ENCODE data around the gene HSPBAP1.
"Not testable (repeated sequence)": the region's sequence is repeated elsewhere in the genome, so short reads cannot be mapped to it uniquely, and the experiment has no call there.

HSPBAP1 gene

DNA sequence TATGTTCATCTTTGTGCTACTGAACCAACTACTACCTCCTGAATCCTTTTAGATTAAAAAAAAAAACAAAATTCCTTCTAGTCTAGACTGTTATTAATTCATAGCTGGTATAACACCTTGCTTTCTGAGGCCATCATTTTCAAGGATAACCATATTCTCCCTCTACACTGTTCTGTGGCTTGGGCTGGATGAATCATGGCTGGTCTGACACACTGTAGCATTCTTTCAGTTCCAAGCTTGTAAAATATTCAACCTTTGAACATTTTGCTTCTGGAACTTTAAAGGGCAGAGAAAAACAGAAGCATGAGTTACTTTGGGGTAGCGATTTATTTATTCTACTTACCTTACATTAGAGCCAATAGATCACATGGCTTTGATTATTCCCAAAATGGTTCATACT lies 7.6 kb downstream of the HSPBAP1 start:
- DNase-seq: no peak

DNA sequence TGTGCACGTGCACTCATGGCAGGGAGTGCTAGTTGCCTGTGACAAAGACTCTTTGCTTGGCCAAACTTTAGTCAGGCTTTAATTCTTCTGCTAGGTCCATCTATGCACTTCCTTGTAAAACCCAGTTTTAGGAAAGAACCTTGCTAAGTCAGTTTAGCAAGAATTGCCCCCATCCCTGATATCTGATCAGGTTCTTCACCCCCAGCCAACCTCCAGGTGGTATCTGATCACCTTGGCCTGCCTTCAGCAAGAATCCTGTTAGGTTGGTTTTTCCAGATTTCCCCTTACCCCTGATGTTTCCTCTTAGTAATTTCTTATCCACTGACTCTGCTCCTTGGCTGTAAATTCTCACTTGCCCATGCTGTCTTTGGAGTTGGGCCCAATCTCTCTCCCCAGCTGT lies 8.4 kb downstream of the HSPBAP1 start:
- DNase-seq: no peak

DNA sequence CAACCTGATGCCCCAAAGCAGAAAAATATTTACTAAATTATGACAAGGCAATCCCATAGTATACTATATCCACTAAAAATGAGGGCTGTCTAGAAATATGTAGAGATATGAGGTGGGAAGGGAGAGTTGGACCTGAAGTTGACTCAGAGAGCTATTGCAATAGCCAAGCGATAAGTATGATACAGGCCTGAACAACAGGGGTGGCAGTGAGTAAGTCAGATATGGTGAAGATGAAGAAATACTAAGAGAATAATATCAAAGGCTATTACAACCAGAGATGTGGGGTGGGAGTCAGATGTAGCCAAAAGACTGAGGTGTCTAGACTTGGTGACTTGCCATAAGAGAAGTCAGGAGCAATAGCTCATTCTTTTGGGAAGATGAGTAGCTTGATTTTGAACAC lies 9.2 kb downstream of the HSPBAP1 start:
- no peak for DNase-seq

DNA sequence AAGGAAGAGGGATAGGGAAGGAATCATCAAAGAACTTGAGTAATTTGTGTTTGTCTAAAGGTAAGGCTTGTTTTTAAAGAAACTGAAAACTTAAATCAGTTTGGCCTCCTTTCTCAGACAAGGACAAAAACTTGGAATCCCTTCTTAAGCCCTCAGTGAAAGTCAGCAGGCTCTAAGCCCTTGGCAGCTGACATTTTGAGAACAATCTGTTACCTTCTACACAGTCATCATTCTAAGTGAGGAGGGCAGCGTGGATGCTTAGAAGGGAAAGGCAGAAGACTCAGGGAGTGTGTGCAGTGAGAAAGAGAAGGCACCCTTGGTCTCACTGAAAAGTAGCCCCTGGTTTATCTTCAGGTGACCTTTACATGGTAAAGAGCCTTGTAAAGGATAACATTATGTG lies 10.8 kb downstream of the HSPBAP1 start:
- DNase-seq: no peak

DNA sequence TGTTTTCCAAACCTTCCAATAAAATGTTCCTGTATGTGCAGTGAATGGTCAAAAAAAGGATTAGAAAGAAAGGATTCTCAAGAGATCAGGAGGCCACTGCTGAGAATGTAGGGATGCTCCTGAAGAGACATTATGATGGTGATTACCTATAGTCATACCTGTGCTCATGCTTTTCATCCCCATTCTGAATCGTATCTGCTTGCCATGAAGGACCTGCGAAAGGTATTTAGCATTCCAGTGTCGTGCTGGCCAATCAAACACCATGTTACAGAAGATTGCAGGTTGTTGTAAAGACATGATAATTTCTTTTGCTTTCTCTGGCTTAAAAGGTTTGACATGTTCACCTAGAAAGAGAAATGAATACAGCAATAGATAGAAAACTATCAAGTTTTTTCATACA lies 16.1 kb downstream of the HSPBAP1 start:
- DNase-seq: no peak

DNA sequence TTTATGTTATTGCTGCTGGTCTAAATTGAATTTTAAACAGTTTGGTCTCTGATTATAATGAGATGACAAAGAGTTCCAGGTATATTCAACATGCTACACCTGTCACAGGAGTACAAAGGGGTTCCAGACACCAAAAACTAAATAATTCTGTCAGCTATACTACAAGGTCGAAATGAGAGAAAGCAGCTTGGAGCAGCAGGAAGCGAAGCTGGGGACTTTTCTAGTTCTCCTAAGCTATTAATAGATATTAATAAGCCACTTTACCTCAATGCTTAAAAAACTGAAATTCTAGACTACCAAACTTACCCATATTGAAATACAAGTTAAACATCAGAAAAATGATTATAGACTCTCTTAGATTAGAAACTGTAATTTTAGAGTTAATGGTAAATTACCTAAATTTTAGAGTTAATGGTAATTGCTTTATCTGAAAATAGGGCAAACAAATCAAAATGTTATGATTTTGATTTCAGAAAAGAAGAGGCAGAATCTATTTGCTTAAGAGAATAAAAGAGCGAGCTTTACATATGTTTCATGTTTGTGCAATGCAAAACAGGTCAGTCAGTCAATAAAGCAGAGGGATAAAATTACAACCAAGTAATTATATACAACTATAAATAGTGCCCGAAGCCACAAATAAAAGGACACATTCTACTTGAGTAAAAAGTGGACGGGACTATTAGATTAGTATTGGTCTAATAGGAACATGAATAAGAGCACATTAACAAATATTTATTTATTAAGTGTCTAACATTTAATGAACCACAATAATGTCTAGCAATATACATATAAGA lies 16.8 kb downstream of the HSPBAP1 start:
- DNase-seq: no peak

DNA sequence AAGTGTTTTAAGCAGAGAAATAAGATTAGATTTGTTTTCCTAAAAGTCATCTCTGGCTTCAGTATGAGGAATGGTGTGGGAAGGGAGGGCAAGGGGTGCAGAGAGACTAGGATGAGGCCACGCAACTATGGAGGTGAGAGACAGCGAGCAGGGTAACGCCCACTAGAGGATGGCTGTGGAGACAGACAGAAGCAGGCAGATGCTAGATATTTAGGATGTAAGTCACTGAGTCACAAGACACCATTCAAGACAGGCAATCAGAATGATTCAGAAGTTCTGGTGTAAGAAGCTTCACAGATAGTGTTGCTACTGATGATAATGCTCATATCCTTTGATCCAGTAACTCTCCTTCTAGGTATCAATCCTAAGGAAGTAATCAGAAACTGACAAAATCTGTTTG lies 19.1 kb downstream of the HSPBAP1 start:
- DNase-seq: no peak

DNA sequence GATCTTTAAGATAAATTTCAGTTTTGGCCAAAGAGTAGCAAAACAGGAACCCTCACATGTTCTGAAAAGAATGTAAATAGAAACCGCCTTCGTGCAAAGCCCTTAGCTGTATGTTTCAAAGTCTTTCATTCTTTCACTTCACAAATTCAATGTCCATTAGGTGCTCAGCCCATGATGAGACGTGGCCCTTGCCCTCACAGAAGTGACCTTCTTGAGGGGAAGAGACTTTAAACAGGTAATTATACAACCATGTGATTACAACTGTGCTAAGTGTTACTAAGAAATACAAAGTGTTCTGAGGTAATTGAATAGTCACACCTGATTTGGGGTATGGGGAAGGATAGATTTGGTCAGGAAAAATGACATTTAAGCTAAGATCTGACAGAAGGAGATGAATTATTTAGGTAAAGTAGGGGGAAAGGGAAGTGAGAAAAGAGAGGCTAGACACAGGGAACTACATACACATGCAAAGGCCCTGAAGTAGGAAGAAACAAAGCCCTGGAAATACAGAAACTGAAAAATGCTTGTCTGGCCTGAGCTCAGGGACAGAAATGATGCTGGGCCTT lies 19.6 kb downstream of the HSPBAP1 start:
- no peak for DNase-seq

DNA sequence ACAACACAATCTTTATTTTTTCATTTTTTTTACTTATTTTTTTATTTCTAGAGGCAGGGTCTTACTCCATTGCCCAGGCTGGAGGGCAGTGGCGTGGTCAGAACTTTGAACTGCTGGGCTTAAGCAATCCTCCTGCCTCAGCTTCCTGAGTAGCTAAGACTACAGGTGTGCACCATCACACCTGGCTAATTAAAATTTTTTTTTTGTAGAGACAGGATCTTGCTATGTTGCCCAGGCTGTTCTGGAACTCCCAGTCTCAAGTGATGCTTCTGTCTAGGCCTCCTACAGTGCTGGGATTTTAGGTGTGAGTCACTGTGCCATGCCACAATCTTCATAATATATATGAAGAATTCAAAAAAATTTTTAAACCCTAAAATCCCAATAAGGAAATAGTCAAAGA lies 20.8 kb downstream of the HSPBAP1 start:
- no peak for DNase-seq

DNA sequence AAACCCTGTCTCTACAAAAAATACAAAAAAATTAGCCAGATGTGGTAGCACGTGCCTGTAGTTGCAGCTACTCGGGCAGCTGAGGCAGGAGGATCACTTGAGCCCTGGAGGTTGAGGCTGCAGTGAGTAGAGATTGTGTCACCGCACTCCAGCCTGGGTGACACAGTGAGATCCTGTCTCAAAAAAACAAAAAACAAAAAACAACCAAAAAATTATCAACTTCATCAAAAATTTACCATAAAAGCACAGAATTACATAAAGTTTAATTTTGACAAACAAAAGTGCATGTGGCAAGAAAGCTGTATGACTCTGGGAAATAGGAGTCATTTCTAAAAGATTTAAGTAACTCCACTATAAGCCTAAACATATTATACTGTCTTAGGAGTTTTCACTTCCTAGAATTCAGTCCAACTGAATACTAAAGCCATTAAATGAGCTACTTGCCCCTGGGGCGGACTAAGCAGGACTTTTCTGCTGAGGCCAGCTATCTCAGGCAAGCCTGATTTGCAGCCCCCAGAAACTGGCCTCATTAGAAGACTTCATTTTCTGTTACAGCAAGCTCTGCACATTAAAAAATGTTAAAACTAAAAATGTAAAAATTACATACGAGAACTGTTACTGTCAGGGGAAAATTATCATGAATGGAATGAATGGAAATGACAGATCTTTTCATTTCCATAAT lies 23.0 kb downstream of the HSPBAP1 start:
- no peak for DNase-seq

DNA sequence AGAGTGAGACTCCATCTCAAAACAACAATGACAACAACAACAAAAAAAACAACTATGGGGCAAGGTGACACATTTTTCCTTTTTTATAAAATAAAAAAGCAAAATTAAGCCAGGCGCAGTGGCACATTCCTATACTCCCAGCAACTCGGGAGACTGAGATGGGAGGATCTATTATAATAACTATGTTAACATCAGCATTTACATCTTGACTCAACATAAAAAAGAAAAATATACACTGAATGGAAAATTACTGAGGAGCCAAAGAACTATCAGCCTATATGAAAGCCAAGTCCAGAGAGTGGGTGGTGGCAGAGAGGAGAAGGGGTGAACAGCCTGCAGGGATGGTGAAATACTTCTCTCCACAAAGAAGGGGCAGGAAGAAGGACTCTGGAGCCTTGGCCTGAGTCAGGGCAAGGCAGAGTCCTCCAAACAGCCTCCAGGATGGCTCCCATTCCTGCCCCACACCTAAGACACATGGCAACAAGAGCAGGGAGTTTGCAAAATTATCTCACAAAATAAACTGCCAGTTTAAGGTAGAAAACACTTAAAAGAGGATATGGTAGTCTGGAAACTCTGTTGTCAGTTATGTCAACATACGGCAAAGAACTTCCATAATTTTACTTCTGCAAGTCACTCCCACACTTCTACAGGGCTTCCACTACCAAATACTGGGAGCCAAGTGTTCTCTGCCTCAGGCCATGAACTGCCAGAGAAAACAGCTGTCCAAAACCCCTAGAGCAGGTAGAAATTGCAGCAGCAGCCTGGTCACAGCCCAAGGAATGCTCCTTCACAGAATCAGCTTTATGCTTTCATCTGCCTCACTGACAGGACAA lies 25.9 kb downstream of the HSPBAP1 start:
- DNase-seq: no peak

DNA sequence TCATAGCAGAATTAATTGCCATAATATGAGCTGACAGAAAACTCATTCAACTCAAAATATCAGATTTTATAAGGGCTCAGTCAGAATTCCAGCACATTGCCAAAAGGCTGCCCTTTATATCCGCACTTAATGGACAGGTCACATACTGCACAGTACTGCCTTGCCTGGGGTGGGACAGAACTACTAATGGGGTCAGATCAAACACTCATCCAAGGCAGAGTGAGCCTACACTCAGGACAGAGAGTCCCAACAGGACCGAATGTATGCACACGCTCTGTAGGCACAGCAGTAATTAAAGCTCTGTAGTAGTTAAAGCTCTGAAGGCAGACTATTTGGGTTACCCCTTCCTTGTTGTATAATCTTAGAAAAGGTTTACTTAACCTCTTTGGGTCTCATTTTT lies 27.2 kb downstream of the HSPBAP1 start:
- no peak for DNase-seq

DNA sequence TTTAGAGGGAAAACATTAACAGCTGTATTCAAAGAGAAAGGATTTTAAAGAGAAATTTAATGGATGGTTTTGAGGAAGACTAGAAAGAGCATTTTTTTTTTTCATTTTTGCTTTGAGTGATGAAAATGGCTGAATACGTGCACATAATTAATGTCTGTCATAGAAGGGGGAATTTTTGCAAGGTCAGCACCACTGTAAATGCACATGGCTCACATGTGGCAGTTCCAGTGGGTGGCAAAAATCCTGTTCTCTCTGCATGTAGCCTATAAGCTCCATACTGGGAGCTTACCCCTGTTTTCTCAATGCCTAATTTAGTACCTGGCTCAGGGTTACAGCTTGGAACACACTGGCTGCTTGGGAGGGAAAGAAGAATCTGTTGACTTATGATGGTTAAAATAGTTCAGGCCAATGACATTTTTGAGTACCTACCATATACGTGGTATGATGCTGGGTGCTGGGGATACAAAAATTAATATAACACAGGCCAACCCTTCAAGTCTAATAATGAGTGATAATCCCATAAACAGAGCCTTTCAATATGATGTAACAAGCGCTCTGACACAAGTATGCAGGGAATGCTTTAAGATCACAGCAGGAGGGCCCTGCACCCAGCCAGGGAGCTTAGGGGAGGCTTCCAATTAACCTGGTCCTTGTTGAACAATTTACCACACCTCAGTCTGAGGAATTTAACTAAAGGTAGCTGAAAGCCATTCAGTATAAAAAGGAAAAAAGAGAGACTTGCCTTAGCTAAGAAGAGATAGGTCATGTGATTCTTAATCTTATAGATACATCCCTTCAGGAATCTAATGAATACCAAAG lies 33.0 kb downstream of the HSPBAP1 start:
- DNase-seq: no peak

DNA sequence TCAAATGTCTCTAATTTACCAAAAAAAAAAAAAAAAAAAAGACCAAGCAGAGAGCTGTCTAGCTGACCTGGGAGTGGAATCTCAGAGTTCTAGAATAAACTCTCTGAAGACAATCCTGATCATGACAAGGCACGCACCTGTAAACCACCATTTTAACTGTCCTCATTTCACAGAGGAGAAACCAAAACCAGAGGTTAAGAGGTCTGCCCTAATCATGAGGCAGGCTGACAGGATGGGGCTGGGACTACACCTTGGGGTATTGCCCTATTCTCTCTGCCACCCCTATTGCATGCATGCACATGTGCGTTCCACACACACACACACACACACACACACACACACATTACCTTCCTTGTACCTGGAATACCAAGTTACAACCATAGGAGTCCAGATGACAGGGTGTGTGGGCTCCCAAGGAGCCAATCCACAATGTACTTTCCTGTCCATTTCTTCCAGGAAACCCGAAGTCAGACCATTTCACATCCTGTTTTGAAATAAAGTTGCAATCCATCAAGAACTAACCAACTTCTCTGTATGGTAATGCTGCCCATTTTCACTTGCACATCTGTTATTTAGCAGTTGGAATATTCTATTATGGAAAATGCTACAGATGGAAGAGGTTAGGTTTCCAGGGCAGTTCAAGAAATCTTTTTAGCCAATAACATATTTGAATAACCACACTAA lies 34.6 kb downstream of the HSPBAP1 start:
- DNase-seq: no peak

DNA sequence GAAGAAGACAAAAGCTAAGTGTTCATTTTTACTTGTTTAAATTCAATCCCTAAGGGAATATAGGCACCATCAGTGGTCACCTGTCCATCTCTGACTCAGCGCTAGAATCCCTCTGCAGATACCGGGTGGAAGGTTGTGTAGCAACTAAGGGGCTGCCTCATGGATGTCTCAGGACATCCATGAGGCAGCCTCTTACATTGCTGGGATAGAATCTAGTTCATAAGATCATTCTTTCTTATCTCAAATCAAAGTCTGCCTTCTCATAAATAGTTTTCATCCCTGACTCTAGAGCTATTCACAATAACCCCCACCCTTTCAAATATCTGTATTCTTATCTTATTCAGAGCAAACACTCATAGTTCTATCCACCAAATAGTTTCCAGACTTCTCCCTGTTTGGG lies 38.1 kb downstream of the HSPBAP1 start:
- DNase-seq: no peak

DNA sequence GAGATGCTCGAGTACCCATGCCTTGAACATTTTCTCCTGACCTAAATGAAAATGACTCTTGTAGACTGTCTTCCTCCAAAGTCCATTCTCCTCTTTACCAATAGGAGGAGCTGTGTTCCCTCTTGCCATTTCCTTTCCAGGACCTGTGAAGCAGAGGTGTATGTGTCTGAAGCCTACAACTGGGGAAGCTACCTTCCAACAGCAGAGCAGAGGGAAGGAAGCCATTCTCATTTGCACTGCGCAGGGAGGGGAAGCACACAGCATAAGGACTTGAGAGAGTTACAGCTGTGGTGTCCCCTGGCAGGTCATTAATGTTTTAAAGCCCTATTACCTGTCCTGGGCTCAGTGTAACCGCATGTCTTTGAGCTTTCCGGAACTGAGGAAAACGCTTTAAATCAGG lies 38.7 kb downstream of the HSPBAP1 start:
- DNase-seq: no peak

DNA sequence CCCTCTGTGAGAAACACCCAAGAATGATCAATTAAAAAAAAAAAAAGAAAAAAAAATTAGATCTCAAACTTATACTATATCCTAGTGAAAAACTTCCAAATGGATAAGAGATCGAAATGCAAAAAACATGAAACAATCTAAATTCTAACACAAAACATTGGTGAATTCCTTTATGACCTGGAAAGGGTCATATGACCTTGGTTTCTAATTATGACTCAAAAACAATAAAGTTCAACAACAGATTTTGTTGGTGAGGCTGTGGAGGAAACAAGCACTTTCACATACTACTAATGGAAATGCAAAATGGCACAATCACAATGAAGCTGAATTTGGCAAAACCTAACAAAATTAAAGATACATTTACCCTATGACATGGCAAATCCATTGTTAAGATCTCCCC lies 45.3 kb downstream of the HSPBAP1 start:
- no peak for DNase-seq

DNA sequence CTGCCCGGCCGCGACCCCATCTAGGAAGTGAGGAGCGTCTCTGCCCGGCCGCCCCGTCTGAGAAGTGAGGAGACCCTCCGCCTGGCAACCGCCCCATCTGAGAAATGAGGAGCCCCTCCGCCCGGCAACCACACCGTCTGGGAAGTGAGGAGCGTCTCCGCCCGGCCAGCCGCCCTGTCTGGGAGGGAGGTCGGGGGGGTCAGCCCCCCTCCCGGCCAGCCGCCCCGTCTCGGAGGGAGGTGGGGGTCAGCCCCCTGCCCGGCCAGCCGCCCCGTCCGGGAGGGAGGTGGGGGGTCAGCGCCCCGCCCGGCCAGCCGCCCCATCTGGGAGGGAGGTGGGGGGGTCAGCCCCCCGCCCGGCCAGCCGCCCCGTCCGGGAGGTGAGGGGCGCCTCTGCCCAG lies 46.3 kb downstream of the HSPBAP1 start:
- DNase-seq: not testable (repeated sequence)

DNA sequence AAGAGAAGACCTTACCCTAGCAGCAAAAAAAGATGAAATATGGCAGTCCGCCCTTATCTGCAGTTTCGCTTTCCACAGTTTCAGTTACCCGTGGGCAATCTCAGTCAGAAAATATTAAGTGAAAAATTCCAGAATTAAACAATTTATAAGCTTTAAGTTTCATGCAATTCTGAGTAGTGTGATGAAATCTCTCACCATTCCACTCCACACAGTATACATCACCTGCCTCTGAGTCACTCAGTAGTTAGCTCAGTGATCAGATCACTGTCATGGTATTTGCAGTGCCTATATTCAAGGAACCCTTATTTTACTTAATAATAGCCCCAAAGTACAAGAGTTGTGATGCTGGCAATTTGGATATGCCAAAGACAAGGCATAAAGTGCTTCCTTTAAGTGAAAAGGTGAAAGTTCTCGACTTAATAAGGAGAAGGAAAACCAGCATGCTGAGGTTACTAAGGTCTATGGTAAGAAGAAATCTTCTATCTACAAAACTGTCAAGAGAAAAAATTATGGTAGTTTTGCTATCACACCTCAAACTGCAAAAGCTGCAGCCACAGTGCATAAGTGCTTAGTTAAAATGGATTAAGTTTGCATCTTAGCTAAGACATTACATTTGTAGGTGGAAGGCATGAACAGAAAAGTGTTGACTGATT lies 48.1 kb downstream of the HSPBAP1 start:
- DNase-seq: no peak

DNA sequence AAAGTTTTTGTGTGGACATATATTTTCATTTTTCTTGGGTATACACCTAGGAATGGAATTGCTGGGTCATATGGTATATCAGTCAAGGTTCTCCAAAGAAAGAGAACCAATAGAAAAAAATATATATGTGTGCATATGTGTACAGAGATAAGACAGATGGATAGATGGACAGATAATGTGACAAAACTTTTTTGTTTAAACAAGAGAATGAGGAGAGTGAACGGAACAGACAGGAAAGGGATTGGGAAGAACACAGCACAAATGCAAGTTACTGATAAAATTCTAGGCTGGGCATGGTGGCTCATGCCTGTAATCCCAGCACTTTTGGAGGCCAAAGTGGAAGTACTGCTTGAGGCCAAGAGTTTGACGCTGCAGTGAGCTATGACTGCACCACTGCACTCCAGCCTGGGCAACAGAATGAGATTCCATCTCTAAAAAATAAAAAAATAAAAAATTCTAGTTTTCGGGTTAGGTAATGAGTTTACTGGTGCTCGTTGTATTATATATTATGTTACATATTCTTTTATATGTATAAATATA lies 50.0 kb downstream of the HSPBAP1 start:
- DNase-seq: no peak

All from nucleus accumbens (tissue), 56 donors.